ENCODE measurements around the gene LGALS3BP.

DNA sequence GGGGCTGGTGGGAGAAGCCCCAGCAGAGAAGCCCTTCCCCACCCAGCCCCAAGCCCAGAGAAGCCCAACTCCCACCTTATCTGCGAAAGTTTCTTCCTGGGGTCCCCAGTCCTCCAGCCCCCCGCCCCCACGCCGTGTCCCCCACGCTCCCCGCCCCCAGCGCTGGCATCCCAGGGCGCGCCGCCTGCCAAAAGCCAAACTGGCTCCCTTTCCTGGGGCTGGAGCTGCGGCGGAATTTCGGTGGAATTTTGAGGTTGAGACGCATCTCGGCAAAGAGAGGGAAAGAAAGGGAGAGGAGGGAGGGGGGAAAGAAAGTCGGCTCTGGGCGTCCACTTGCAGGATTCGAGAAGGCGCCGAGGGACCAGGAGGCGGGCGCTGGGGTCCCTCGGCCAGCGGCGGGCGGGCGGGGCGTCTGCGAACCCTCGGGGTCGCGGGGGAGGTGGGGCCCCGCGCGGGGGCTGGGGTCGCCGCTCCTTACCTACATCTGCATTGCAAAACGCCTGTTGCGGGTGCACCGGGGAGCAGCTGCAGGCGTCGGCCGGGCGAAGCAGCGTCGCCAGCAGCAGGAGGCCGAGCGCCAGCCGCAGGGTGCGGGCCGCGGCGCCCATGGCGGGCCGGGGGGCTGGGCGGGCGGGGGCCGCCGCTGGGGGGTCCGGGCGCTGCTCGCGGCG lies 55.1 kb downstream of the LGALS3BP start:
- TF ChIP-seq, protein P1, sequence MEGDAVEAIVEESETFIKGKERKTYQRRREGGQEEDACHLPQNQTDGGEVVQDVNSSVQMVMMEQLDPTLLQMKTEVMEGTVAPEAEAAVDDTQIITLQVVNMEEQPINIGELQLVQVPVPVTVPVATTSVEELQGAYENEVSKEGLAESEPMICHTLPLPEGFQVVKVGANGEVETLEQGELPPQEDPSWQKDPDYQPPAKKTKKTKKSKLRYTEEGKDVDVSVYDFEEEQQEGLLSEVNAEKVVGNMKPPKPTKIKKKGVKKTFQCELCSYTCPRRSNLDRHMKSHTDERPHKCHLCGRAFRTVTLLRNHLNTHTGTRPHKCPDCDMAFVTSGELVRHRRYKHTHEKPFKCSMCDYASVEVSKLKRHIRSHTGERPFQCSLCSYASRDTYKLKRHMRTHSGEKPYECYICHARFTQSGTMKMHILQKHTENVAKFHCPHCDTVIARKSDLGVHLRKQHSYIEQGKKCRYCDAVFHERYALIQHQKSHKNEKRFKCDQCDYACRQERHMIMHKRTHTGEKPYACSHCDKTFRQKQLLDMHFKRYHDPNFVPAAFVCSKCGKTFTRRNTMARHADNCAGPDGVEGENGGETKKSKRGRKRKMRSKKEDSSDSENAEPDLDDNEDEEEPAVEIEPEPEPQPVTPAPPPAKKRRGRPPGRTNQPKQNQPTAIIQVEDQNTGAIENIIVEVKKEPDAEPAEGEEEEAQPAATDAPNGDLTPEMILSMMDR (IDR thresholded peaks at IDR 0.05; ENCODE audit: insufficient read depth, low read length), result no peak
- TF ChIP-seq POLR2AphosphoS5 (IDR thresholded peaks at IDR 0.05; ENCODE audit: low read depth) (no peak), GABPA (IDR thresholded peaks at IDR 0.05; ENCODE audit: low read depth) (no peak)

Measured in HL-60 (cell line).